Caco-2 (cell line): ENCODE results near the gene NFIA. TPM values are rescaled to one million over a fixed set of nuclear protein-coding genes. Genes with fewer than 3 reads are reported as not detected.

Experiments
- BruUV-seq: library from RNA; stranded (reverse); fragments of 400-500 nt; replicated peaks from 2 replicates; lab custom pipeline; 2021; lab: Mats Ljungman, UMichigan
- CTCF ChIA-PET: fragments of 300-600 bp; sonication (Branson Sonifier 250); formaldehyde crosslinking; loops from one replicate; lab custom pipeline; 2022; ENCODE audit warnings: antibody characterized with exemption; lab: Charles Lee
- POLR2A ChIA-PET: fragments of 300-600 bp; sonication (Branson Sonifier 250); formaldehyde crosslinking; loops from one replicate; lab custom pipeline; 2022; ENCODE audit warnings: antibody characterized with exemption; lab: Charles Lee
- DNase-seq, 2 experiments: peaks; one replicate each; pipeline versions ENCODE4 v3.0.0 to v3.0.0-alpha.2; 2020 to 2022
- H3K27me3 ChIP-seq: replicated peaks from 2 replicates; pipeline ENCODE4 v1.6.0; 2011; ENCODE audit warnings: low read length; ENCODE audit not compliant: control insufficient read depth, insufficient read depth
- H3K36me3 ChIP-seq: 2 replicates; pipeline ENCODE4 v1.5.1; 2011; ENCODE audit warnings: low read length; ENCODE audit not compliant: control insufficient read depth, insufficient read depth
- H3K4me1 ChIP-seq: fragments of 250-450 bp; sonication (Bioruptor Pico); 2 replicates; pipeline ENCODE4 v1.5.1; 2020; ENCODE audit warnings: mild to moderate bottlenecking
- H3K4me3 ChIP-seq: 2 replicates; pipeline ENCODE4 v1.5.1; 2011; ENCODE audit warnings: low read depth, mild to moderate bottlenecking, control low read depth, low read length
- H3K9me3 ChIP-seq: fragments of 250-450 bp; sonication (Bioruptor Pico); 2 replicates; pipeline ENCODE4 v1.5.1; 2020; ENCODE audit warnings: mild to moderate bottlenecking, moderate library complexity
- H3K27ac Mint-ChIP-seq: one replicate; pipeline ENCODE4 v1.8.0; 2022; ENCODE audit warnings: mixed read lengths; ENCODE audit not compliant: unreplicated experiment
- H3K27me3 Mint-ChIP-seq: one replicate; pipeline ENCODE4 v1.8.0; 2022; ENCODE audit warnings: mixed read lengths; ENCODE audit not compliant: insufficient read depth, unreplicated experiment
- H3K36me3 Mint-ChIP-seq: one replicate; pipeline ENCODE4 v1.8.0; 2022; ENCODE audit warnings: mild to moderate bottlenecking, mixed read lengths; ENCODE audit not compliant: insufficient read depth, unreplicated experiment
- H3K4me1 Mint-ChIP-seq: one replicate; pipeline ENCODE4 v1.8.0; 2022; ENCODE audit warnings: low read depth, mixed read lengths; ENCODE audit not compliant: unreplicated experiment
- H3K4me3 Mint-ChIP-seq: one replicate; pipeline ENCODE4 v1.8.0; 2022; ENCODE audit warnings: mild to moderate bottlenecking, moderate library complexity, mixed read lengths; ENCODE audit not compliant: unreplicated experiment
- H3K9me3 Mint-ChIP-seq: one replicate; pipeline ENCODE4 v1.8.0; 2022; ENCODE audit warnings: mixed read lengths; ENCODE audit not compliant: unreplicated experiment
- intact Hi-C: fragments of 100-400 bp; cut with micrococcal nuclease; formaldehyde crosslinking; loops from one replicate; pipeline ENCODE4 v1.10.0; 2022; ENCODE audit not compliant: unreplicated experiment
- total RNA-seq: library from RNA; stranded (reverse); gene quantifications from 2 replicates; pipeline ENCODE4 v1.2.3, GENCODE V29; 2022
- TF ChIP-seq, protein P1 (sequence below), 2 experiments: fragments of 200-600 bp in 1 of 2; IDR thresholded peaks; 1 replicate in 1 of 2; 2 replicates in 1 of 2; pipeline versions ENCODE4 v1.5.1 to v1.8.0; 2011 to 2022; ENCODE audit warnings: antibody characterized with exemption in 1 of 2, control low read depth in 1 of 2, inconsistent platforms in 1 of 2, low read depth in 1 of 2, low read length in 1 of 2, mild to moderate bottlenecking in 1 of 2, moderate library complexity in 1 of 2; ENCODE audit not compliant: insufficient read depth in 1 of 2, severe bottlenecking in 1 of 2, unreplicated experiment in 1 of 2

The NFIA gene
- total RNA-seq, 1 experiment from 2014 or later: 1.4 TPM

GRCh38 chr1:61358770-61359455 lies 276.6 kb downstream of the NFIA start:
- no peak for DNase-seq
- CTCF ChIA-PET: no interaction called here
- Mint-ChIP-seq H3K27me3 (no peaks in the 10 kb centered on the region), H3K9me3 (no peaks in the 10 kb centered on the region), H3K27ac (no peak overlapping the region), H3K4me1 (peaks cover 13% of the 10 kb centered on the region), H3K4me3 (no peak overlapping the region), H3K36me3 (no peaks in the 10 kb centered on the region)
- no TSS peak for BruUV-seq
- no peak overlapping the region for H3K4me3 ChIP-seq
- intact Hi-C loops: no loop called here
- no peaks in the 10 kb centered on the region for H3K9me3 ChIP-seq
- H3K27me3 ChIP-seq: no peaks in the 10 kb centered on the region
- no peaks in the 10 kb centered on the region for H3K36me3 ChIP-seq
- POLR2A ChIA-PET: no interaction called here
- peaks cover 6% of the 10 kb centered on the region; the same call in 1 of the 2 replicates for H3K4me1 ChIP-seq
- TF ChIP-seq, protein P1, sequence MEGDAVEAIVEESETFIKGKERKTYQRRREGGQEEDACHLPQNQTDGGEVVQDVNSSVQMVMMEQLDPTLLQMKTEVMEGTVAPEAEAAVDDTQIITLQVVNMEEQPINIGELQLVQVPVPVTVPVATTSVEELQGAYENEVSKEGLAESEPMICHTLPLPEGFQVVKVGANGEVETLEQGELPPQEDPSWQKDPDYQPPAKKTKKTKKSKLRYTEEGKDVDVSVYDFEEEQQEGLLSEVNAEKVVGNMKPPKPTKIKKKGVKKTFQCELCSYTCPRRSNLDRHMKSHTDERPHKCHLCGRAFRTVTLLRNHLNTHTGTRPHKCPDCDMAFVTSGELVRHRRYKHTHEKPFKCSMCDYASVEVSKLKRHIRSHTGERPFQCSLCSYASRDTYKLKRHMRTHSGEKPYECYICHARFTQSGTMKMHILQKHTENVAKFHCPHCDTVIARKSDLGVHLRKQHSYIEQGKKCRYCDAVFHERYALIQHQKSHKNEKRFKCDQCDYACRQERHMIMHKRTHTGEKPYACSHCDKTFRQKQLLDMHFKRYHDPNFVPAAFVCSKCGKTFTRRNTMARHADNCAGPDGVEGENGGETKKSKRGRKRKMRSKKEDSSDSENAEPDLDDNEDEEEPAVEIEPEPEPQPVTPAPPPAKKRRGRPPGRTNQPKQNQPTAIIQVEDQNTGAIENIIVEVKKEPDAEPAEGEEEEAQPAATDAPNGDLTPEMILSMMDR (IDR thresholded peaks at IDR 0.05; ENCODE audit: insufficient read depth in 1 of 2, low read depth in 1 of 2, low read length in 1 of 2, severe bottlenecking in 1 of 2, unreplicated experiment in 1 of 2): no peak

DNA sequence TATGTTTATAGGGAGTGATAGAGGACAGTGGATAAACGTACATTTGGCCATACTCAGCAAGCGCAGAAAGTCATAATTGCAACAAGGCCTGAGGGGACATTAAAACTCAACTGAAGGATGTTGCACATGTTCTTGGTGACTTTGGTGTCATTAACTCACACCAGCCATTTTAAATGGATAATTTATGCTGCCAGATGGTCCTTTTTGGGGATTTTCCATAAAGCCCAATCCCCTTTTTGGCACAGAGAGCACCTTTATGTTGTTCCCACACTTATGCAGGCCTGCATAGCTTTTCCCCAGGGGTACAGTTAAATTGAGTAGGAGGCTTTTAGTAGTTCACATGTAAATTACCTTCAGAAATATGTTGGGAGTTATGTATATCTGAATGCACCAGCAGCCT lies 279.6 kb downstream of the NFIA start:
- ChIA-PET POLR2A (no interaction called here), CTCF (no interaction called here)
- TF ChIP-seq, protein P1 (IDR thresholded peaks at IDR 0.05; ENCODE audit: insufficient read depth in 1 of 2, low read depth in 1 of 2, low read length in 1 of 2, severe bottlenecking in 1 of 2, unreplicated experiment in 1 of 2): no peak
- H3K4me3 Mint-ChIP-seq: no peak overlapping the region
- intact Hi-C loops: no loop called here
- Histone ChIP-seq H3K4me1 (0 out of 2 replicates have a peak, but pooled peaks cover 5% of the 10 kb centered on the region), H3K9me3 (no peaks in the 10 kb centered on the region), H3K36me3 (no peaks in the 10 kb centered on the region), H3K4me3 (no peak overlapping the region), H3K27me3 (no peaks in the 10 kb centered on the region)
- H3K4me1 Mint-ChIP-seq: peaks cover 9% of the 10 kb centered on the region
- no peak overlapping the region for H3K27ac Mint-ChIP-seq
- H3K27me3 Mint-ChIP-seq: no peaks in the 10 kb centered on the region
- H3K9me3 Mint-ChIP-seq: no peaks in the 10 kb centered on the region
- BruUV-seq: no TSS peak
- no peak for DNase-seq
- no peaks in the 10 kb centered on the region for H3K36me3 Mint-ChIP-seq

DNA sequence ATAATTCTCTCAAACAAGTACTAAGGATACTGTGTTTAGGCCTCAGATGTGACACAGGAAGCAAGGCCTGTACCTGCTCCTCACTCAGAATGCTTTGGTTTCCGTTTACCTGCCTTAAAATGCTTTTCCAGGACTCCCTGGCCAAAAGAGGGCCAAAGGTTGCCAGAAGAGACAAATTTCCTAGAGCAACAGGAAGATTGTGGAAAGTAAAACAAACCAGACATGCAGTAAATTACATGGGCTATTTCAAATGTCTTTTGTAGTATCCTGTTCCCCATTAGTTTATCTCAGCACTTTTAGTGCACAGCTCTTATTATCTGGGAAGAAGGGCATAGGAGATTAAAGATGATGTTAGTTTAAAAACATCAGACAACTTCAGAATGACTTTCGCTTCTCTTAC lies 280.0 kb downstream of the NFIA start:
- ChIA-PET CTCF (no interaction called here), POLR2A (no interaction called here)
- H3K9me3 ChIP-seq: no peaks in the 10 kb centered on the region
- H3K9me3 Mint-ChIP-seq: no peaks in the 10 kb centered on the region
- intact Hi-C loops: no loop called here
- no peaks in the 10 kb centered on the region for H3K27me3 ChIP-seq
- no TSS peak for BruUV-seq
- H3K27ac Mint-ChIP-seq: no peak overlapping the region
- no peaks in the 10 kb centered on the region for H3K27me3 Mint-ChIP-seq
- H3K4me1 ChIP-seq: 0 out of 2 replicates have a peak, but pooled peaks cover 1% of the 10 kb centered on the region
- H3K4me3 Mint-ChIP-seq: no peak overlapping the region
- no peaks in the 10 kb centered on the region for H3K36me3 Mint-ChIP-seq
- TF ChIP-seq, protein P1 (IDR thresholded peaks at IDR 0.05; ENCODE audit: insufficient read depth in 1 of 2, low read depth in 1 of 2, low read length in 1 of 2, severe bottlenecking in 1 of 2, unreplicated experiment in 1 of 2): no peak
- no peaks in the 10 kb centered on the region for H3K36me3 ChIP-seq
- no peak overlapping the region for H3K4me3 ChIP-seq
- DNase-seq: no peak
- H3K4me1 Mint-ChIP-seq: peaks cover 5% of the 10 kb centered on the region
